ENCODE results near the gene CHKB. TPM values are rescaled to one million over a fixed set of nuclear protein-coding genes. Genes with fewer than 3 reads are reported as not detected.

CHKB gene
- total and polyA plus RNA-seq, 10 of the 15 experiments (the other 5 are each of a cell fraction or from before 2014, with no cell fraction given) = 10.0 to 93.9 (median 57.0) TPM

DNA sequence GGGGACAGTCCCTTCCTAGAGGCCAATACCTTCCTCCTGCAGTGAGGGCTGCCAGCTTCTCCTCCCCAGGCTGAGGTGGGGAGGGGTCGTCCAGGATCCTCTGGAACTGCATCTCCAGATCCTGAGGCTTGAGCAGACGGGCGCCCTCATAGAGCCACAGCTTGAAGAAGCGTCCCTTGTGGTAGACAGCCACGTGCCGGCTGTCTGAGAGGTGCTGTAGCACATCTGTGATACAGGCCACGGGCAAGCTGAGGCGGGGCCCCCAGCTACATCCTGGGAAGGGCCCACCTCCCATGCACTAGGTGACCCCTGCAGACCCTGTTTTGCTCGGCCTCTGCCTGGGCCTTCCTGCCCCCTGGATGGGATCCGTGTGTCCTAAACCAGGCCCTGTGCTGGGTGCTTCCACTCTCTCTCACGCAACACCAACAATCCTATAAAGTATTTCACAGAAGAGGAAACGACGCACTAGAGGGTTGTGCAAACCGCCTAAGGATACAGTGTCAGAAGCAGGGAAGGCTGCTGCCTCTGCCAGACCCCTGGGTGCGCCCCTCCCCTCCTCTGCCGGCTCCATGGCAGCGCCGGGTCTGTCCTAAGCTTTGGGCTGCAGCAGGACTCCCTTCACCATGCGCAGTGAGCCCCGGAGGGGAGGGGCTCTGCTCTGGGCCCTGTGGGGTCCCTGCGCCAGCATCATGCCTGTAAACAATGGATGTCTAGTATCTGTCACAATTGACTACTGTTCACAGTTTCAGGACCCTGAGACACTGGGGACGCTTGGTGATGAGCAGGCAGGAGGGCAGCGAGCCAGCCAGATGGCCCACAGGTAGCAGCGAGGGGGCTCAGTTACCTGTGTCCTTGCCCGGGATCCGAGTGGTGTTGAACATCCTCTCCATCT lies 8.9 kb downstream of the CHKB start:
- Histone ChIP-seq H4K20me1 (ENCODE audit: control insufficient read depth, insufficient read depth) (no peaks in the 10 kb centered on the region), H3K9me3 (replicated peaks; ENCODE audit: control insufficient read depth, insufficient read depth, low read length) (no peaks in the 10 kb centered on the region), H2AFZ (ENCODE audit: control insufficient read depth, low read depth, low read length) (no peak overlapping the region), H3K79me2 (ENCODE audit: control insufficient read depth, insufficient read depth, low read length) (no peaks in the 10 kb centered on the region; the same call in 1 of the 2 replicates), H3K4me3 (no peak overlapping the region), H3K9ac (ENCODE audit: control insufficient read depth, insufficient read depth, low read length) (no peak overlapping the region), H3K36me3 (ENCODE audit: control insufficient read depth in 2 of 2, insufficient read depth in 2 of 2, low read length in 1 of 2) (peaks cover 12 to 18% of the 10 kb centered on the region in 2 experiments; a peak in 3 of 4 replicates), H3K27ac (ENCODE audit: control insufficient read depth, insufficient read depth) (no peak overlapping the region), H3K4me2 (ENCODE audit: control insufficient read depth, insufficient read depth) (no peak overlapping the region), H3K4me1 (ENCODE audit: control insufficient read depth, insufficient read depth, low read length) (peaks cover 8% of the 10 kb centered on the region), H3K27me3 (replicated peaks in 1 of 2; ENCODE audit: control insufficient read depth in 2 of 2, insufficient read depth in 2 of 2, low read length in 1 of 2) (no peaks in the 10 kb centered on the region)
- ChIA-PET POLR2A (no interaction called here), CTCF (interaction anchor here (2.1 kb wide), 1 partner anchor 11 kb away, joined by 12 read pairs; the partner anchor contains the start of gene SYCE3), SMC1A (ENCODE audit: uncharacterized antibody, unreplicated experiment) (no interaction called here), RAD21 (ENCODE audit: unreplicated experiment) (no interaction called here)
- WGBS (ENCODE audit: insufficient coverage, insufficient replicate concordance, low lambda C conversion rate, missing lambda C conversion rate) = 89% methylated on average over 26 of the region's 26 CpGs
- intact Hi-C loops (cut with micrococcal nuclease; ENCODE audit: unreplicated experiment) (no loop called here), in situ Hi-C loops (cut with MboI) (no loop called here)
- DNase-seq (ENCODE audit: low read depth, low spot score) (no peak), FAIRE-seq (no peak), ATAC-seq (no peak)
- BruUV-seq (replicated peaks) = no TSS peak
- no peak for TF ChIP-seq KLF5 (IDR thresholded peaks at IDR 0.05; ENCODE audit: partially characterized antibody)
- no peak for TF ChIP-seq SIN3A (IDR thresholded peaks at IDR 0.05; ENCODE audit: low read depth, low read length)
- TF ChIP-seq, protein P1, sequence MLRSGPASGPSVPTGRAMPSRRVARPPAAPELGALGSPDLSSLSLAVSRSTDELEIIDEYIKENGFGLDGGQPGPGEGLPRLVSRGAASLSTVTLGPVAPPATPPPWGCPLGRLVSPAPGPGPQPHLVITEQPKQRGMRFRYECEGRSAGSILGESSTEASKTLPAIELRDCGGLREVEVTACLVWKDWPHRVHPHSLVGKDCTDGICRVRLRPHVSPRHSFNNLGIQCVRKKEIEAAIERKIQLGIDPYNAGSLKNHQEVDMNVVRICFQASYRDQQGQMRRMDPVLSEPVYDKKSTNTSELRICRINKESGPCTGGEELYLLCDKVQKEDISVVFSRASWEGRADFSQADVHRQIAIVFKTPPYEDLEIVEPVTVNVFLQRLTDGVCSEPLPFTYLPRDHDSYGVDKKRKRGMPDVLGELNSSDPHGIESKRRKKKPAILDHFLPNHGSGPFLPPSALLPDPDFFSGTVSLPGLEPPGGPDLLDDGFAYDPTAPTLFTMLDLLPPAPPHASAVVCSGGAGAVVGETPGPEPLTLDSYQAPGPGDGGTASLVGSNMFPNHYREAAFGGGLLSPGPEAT (IDR thresholded peaks at IDR 0.05; ENCODE audit: low read depth) = no peak
- no peak for TF ChIP-seq TARDBP (IDR thresholded peaks at IDR 0.05; ENCODE audit: borderline replicate concordance)
- TF ChIP-seq BMI1 (IDR thresholded peaks at IDR 0.05; ENCODE audit: borderline replicate concordance) = no peak
- TF ChIP-seq NBN (IDR thresholded peaks at IDR 0.05) = no peak
- TF ChIP-seq, protein P2, sequence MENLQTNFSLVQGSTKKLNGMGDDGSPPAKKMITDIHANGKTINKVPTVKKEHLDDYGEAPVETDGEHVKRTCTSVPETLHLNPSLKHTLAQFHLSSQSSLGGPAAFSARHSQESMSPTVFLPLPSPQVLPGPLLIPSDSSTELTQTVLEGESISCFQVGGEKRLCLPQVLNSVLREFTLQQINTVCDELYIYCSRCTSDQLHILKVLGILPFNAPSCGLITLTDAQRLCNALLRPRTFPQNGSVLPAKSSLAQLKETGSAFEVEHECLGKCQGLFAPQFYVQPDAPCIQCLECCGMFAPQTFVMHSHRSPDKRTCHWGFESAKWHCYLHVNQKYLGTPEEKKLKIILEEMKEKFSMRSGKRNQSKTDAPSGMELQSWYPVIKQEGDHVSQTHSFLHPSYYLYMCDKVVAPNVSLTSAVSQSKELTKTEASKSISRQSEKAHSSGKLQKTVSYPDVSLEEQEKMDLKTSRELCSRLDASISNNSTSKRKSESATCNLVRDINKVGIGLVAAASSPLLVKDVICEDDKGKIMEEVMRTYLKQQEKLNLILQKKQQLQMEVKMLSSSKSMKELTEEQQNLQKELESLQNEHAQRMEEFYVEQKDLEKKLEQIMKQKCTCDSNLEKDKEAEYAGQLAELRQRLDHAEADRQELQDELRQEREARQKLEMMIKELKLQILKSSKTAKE (IDR thresholded peaks at IDR 0.05; ENCODE audit: low read depth, poor library complexity, severe bottlenecking) = no peak
- TF ChIP-seq ASH2L (IDR thresholded peaks at IDR 0.05; ENCODE audit: borderline replicate concordance, low read depth) = no peak
- TF ChIP-seq, protein P3, sequence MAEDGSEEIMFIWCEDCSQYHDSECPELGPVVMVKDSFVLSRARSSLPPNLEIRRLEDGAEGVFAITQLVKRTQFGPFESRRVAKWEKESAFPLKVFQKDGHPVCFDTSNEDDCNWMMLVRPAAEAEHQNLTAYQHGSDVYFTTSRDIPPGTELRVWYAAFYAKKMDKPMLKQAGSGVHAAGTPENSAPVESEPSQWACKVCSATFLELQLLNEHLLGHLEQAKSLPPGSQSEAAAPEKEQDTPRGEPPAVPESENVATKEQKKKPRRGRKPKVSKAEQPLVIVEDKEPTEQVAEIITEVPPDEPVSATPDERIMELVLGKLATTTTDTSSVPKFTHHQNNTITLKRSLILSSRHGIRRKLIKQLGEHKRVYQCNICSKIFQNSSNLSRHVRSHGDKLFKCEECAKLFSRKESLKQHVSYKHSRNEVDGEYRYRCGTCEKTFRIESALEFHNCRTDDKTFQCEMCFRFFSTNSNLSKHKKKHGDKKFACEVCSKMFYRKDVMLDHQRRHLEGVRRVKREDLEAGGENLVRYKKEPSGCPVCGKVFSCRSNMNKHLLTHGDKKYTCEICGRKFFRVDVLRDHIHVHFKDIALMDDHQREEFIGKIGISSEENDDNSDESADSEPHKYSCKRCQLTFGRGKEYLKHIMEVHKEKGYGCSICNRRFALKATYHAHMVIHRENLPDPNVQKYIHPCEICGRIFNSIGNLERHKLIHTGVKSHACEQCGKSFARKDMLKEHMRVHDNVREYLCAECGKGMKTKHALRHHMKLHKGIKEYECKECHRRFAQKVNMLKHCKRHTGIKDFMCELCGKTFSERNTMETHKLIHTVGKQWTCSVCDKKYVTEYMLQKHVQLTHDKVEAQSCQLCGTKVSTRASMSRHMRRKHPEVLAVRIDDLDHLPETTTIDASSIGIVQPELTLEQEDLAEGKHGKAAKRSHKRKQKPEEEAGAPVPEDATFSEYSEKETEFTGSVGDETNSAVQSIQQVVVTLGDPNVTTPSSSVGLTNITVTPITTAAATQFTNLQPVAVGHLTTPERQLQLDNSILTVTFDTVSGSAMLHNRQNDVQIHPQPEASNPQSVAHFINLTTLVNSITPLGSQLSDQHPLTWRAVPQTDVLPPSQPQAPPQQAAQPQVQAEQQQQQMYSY (CRISPR knock-in tag; IDR thresholded peaks at IDR 0.05) = no peak
- no peak for TF ChIP-seq ZBED1 (IDR thresholded peaks at IDR 0.05; ENCODE audit: borderline replicate concordance)
- TF ChIP-seq STAT3 (IDR thresholded peaks at IDR 0.05; ENCODE audit: low read depth, low read length) = no peak

Measured in GM12878 (cell line).